ENCODE results near the gene LRRC27. TPM values are rescaled to one million over a fixed set of nuclear protein-coding genes. Genes with fewer than 3 reads are reported as not detected.

Gene LRRC27
- total RNA-seq, 1 experiment from 2014 or later: 4.1 TPM

- no peak overlapping the region for H3K9ac ChIP-seq (ENCODE audit: low read length)
- no peak overlapping the region for H3K4me2 ChIP-seq (ENCODE audit: low read length)
- H3K36me3 ChIP-seq (ENCODE audit: control insufficient read depth in 1 of 2, insufficient read depth in 2 of 2, low read length in 2 of 2): no peaks in the 10 kb centered on the region
- intact Hi-C loops (cut with micrococcal nuclease): no loop called here
- no peak for DNase-seq (ENCODE audit: low read depth, low spot score)
- no TSS peak for BruUV-seq (replicated peaks)
- H3K9me2 ChIP-seq (ENCODE audit: insufficient read depth): no peaks in the 10 kb centered on the region
- H4K20me1 ChIP-seq (ENCODE audit: insufficient read depth): no peaks in the 10 kb centered on the region
- no peaks in the 10 kb centered on the region for H3K9me3 ChIP-seq (ENCODE audit: control insufficient read depth in 1 of 2, insufficient read depth in 1 of 2, low read depth in 1 of 2, low read length in 2 of 2)
- ATAC-seq: no peak
- RAD21 ChIA-PET (ENCODE audit: low non-redundant PET in 1 of 2, low total read pairs in 2 of 2, uncharacterized antibody in 2 of 2, unreplicated experiment in 2 of 2): no interaction called here
- TF ChIP-seq CEBPB (IDR thresholded peaks at IDR 0.05; ENCODE audit: low read depth) (no peak), ATF3 (IDR thresholded peaks at IDR 0.05) (no peak), FOSL1 (IDR thresholded peaks at IDR 0.05; ENCODE audit: low read depth) (no peak)
- CTCF ChIA-PET: no interaction called here
- no peak overlapping the region for H3K4me3 ChIP-seq (replicated peaks in 1 of 2; ENCODE audit: low read depth in 1 of 2, low read length in 2 of 2)
- POLR2A ChIA-PET: no interaction called here
- no peaks in the 10 kb centered on the region for H3K27me3 ChIP-seq (ENCODE audit: insufficient read depth, low read length)
- H2AFZ ChIP-seq (ENCODE audit: low read depth, low read length, poor library complexity, severe bottlenecking): no peak overlapping the region
- no peaks in the 10 kb centered on the region for H3K4me1 ChIP-seq (ENCODE audit: control insufficient read depth in 1 of 2, insufficient read depth in 2 of 2, low read length in 2 of 2)
- H3K79me2 ChIP-seq (ENCODE audit: insufficient read depth, low read length): no peaks in the 10 kb centered on the region
- no peak overlapping the region for H3K27ac ChIP-seq (ENCODE audit: low read depth, low read length)
Observed at GRCh38 chr10:132364594-132364970, 32.6 kb downstream of the LRRC27 start.

GRCh38 chr10:132365102-132365501 is 33.1 kb downstream of the LRRC27 start:
- Histone ChIP-seq H3K27ac (ENCODE audit: low read depth, low read length) (no peak overlapping the region), H3K4me3 (replicated peaks in 1 of 2; ENCODE audit: low read depth in 1 of 2, low read length in 2 of 2) (no peak overlapping the region), H3K27me3 (ENCODE audit: insufficient read depth, low read length) (no peaks in the 10 kb centered on the region), H3K9me2 (ENCODE audit: insufficient read depth) (no peaks in the 10 kb centered on the region), H3K9me3 (ENCODE audit: control insufficient read depth in 1 of 2, insufficient read depth in 1 of 2, low read depth in 1 of 2, low read length in 2 of 2) (no peaks in the 10 kb centered on the region), H4K20me1 (ENCODE audit: insufficient read depth) (no peaks in the 10 kb centered on the region), H3K79me2 (ENCODE audit: insufficient read depth, low read length) (no peaks in the 10 kb centered on the region), H3K9ac (ENCODE audit: low read length) (no peak overlapping the region), H3K4me2 (ENCODE audit: low read length) (no peak overlapping the region), H3K36me3 (ENCODE audit: control insufficient read depth in 1 of 2, insufficient read depth in 2 of 2, low read length in 2 of 2) (no peaks in the 10 kb centered on the region), H3K4me1 (ENCODE audit: control insufficient read depth in 1 of 2, insufficient read depth in 2 of 2, low read length in 2 of 2) (no peaks in the 10 kb centered on the region), H2AFZ (ENCODE audit: low read depth, low read length, poor library complexity, severe bottlenecking) (no peak overlapping the region)
- no TSS peak for BruUV-seq (replicated peaks)
- intact Hi-C loops (cut with micrococcal nuclease): no loop called here
- DNase-seq (ENCODE audit: low read depth, low spot score): no peak
- CTCF ChIA-PET: no interaction called here
- TF ChIP-seq MAX (IDR thresholded peaks at IDR 0.05): no peak
- no peak for TF ChIP-seq SIN3A (IDR thresholded peaks at IDR 0.05; ENCODE audit: low read depth)
- no peak for TF ChIP-seq POLR2AphosphoS5 (IDR thresholded peaks at IDR 0.05; ENCODE audit: low read depth, low read length)
- TF ChIP-seq EZH2phosphoT487 (IDR thresholded peaks at IDR 0.05; ENCODE audit: borderline replicate concordance): no peak
- no peak for TF ChIP-seq YY1 (IDR thresholded peaks at IDR 0.05; ENCODE audit: extremely low read depth, insufficient replicate concordance, low read depth, low read length)
- TF ChIP-seq RAD21 (IDR thresholded peaks at IDR 0.05; ENCODE audit: low read depth): no peak
- no peak for TF ChIP-seq JUND (IDR thresholded peaks at IDR 0.05)
- no peak for TF ChIP-seq CEBPB (IDR thresholded peaks at IDR 0.05; ENCODE audit: low read depth)
- no peak for TF ChIP-seq FOSL1 (IDR thresholded peaks at IDR 0.05; ENCODE audit: low read depth)
- no peak for TF ChIP-seq ZBTB33 (IDR thresholded peaks at IDR 0.05; ENCODE audit: extremely low read depth, insufficient replicate concordance, low read length)
- no peak for TF ChIP-seq ELF1 (IDR thresholded peaks at IDR 0.05; ENCODE audit: borderline replicate concordance, low read depth)
- no peak for TF ChIP-seq SRF (IDR thresholded peaks at IDR 0.05; ENCODE audit: low read depth)
- RAD21 ChIA-PET (ENCODE audit: low non-redundant PET in 1 of 2, low total read pairs in 2 of 2, uncharacterized antibody in 2 of 2, unreplicated experiment in 2 of 2): no interaction called here
- POLR2A ChIA-PET: no interaction called here
- ATAC-seq: no peak
